ENCODE results near the gene NFE2L3.
"Not testable (repeated sequence)": the region's sequence is repeated elsewhere in the genome, so short reads cannot be mapped to it uniquely, and the experiment has no call there.

NFE2L3 gene

GRCh38 chr7:26187380-26188205 lies 35.6 kb downstream of the NFE2L3 start:
- no peak for DNase-seq

GRCh38 chr7:26188206-26188956 lies 36.4 kb downstream of the NFE2L3 start:
- no peak for DNase-seq

GRCh38 chr7:26188957-26189541 lies 37.1 kb downstream of the NFE2L3 start:
- DNase-seq: no peak

GRCh38 chr7:26189697-26190096 lies 37.7 kb downstream of the NFE2L3 start:
- no peak for DNase-seq

- DNase-seq: no peak
These were observed 38.4 kb downstream of the NFE2L3 start for GRCh38 chr7:26190417-26190869.

GRCh38 chr7:26191233-26191973 lies 39.4 kb downstream of the NFE2L3 start:
- DNase-seq: no peak

DNA sequence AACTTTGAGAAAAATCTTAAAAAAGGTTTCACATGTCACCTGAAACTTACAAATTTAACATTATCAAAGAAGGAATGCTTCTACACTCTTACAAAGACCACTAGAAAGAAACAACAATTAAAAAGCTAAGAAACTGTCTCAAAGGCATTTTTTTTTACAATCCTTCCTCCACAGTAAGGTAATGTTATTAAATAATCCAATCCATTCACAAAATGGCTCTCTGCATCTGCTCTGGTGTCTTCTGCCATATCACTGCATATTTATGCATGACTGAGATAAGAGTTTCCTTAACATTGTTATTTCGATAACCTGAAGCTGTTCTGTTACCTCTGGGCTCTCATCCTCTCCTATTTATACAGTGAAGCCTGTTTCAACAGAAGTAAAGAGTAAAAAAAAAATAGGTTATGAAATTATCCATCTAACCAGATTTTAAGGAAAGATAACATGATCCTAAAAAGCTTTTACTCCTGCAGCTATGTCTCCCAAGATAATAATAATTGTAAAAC lies 40.0 kb downstream of the NFE2L3 start:
- DNase-seq: no peak

- DNase-seq: no peak
These were observed 40.6 kb downstream of the NFE2L3 start for GRCh38 chr7:26192485-26193087.

GRCh38 chr7:26193432-26194207 lies 41.6 kb downstream of the NFE2L3 start:
- DNase-seq: no peak

DNA sequence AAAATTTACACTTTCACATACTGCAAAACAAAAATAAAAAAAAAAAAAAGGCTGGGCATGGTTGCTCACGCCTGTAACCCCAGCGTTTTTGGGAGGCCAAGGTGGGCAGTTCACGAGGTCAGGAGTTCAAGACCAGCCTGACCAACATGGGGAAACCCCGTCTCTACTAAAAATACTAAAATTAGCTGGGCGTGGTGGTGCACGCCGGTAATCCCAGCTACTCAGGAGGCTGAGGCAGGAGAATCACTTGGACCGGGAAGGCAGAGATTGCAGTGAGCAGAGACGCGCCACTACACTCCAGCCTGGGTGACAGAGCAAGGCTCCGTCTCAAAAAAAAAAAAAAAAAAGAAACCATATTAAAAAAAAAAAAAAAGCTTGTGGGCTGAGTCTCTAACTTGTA lies 42.8 kb downstream of the NFE2L3 start:
- not testable (repeated sequence) for DNase-seq

DNA sequence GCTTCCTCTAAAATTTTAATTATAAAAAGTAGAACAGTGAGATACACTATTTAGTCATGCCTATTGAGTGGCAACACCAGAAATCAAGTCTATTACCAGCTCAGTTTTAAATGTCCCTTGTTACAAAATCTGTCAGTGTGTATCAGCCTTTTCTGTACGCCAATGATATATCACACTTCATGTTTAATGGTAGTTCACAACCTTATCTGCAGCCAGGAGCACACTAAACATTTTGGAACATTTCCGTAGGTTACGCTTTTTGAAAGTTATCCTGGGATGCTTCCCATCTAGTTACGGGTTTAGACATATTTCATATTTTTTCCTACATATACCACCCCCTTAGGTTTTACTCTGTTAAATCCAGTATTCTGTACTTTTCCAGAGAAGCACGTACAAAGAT lies 43.2 kb downstream of the NFE2L3 start:
- no peak for DNase-seq

GRCh38 chr7:26195867-26196657 lies 44.1 kb downstream of the NFE2L3 start:
- DNase-seq: no peak

DNA sequence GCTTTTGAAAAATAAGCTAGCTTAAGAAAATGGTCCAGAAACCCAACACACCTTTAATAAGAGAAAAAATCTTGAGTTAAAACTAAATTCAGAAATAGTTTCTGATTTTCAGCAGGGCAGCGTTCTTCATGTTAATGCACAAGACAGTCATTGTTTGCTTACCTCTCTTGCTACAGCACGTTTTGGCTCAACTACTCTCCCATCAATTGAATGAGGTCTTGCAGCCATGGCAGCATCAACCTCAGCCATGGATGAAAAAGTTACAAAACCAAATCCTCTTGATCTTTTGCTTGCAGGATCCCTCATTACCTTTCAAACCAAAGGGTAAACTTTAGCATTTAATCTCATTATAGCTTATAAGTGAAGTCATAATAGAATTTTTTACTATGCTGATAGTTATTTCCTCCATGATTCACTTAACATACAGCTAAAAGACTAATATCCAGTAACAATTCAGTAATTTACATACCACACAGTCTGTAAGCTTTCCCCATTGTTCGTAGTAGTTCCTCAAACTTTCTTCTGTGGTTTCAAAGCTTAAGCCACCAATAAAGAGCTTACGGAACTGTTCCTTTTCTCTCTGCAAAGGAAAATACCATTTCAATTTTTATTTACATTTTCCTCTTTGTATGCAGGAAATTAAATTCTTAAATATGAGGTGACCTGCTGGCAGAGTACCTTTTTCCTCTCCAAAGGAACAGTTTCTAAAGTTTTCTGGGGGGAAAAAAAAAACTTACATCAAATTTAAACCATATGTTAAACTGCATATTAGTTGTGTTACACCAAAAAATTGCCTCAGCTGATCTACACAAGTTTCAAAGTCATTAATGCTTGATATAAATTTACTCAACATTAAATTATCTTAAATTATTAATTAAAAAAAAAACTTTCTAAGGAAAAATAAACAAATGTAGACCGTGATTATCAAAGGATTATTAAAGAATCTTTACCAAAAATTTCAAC lies 45.4 kb downstream of the NFE2L3 start:
- no peak for DNase-seq

DNA sequence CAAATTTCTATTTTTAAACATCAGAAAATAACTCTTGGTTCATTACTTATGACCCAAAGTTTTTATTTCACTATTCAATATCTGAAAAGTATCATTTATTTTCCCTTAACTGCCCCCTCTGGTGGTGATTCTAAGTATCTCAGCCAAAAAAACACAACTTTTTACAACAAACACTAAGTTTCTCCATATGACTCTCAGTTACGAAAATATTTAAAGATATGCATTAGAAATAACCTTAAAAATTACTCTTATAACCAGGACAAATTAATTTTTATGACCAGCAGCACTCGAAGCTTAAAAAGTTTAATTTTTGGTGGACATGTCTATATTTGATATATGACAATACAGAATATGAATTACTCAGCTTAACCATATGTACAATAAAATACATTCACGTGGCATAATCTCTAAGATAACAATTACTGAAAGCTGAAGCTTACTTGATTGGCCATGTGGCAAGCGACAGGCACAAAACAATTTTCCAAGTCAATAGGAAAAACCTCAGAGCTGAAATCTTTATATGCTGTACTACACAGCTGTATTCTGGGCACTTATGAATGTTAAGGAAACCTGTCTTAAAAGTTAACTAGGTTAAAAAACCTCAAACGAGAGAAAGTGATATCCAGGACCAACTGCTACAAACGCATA lies 46.3 kb downstream of the NFE2L3 start:
- DNase-seq: no peak

DNA sequence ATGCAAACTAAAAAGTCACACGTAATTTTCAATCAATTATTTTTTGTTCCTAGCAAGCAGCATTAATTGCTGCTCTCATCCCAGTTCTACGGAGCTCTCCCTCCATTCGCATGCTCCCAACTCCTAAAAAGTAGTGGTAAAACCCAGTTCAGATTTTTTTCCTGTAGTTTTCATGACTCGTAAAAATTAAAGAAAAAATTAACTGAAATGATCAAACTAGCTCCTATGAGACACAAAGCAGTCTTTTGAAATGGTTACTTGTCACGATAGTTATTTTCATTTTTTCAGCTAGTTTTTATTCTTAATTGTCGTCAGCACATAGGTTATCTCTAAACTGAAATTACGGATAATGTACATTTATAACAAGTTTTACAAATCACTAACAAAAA lies 46.8 kb downstream of the NFE2L3 start:
- no peak for DNase-seq

DNA sequence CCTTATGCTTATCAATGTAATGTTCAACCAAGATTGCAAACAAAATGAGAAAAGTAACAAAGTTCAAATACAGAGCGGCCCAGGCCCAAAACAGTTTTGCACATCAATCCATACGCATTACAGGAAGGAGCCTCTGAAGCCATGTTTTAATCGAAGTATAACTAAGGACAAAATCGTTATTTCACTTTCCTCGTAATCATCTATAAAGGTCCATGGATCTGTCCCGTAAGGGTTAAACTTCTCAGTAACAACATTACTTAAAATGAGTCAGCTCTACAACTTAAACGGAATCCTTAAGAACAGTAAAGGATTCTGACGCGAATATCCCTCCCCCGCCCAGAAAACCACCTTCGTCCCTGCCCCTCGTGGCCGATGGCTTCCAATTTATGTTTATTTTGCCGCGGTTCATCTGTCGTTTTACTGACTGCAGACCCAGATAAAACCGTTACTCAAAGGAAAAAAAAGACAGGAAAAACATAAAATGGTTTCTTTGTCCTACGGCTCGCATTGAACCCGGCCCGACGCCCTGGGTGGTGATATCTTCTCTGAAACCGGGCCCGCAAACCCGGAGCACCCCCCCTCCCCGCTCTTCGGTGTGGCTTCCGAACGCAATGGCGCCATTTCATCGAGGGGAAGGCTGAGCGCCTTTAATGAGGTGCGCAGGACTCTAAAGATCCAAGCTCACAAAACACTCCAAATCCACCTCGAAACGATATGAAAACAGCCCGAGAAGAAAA lies 47.5 kb downstream of the NFE2L3 start:
- DNase-seq: no peak

- DNase-seq: peak; percentile 70
These were observed 48.0 kb downstream of the NFE2L3 start for GRCh38 chr7:26200038-26200443.

All from islet precursor cell (in vitro differentiated cells).